Measurements from ENCODE around the gene EN2.

EN2 gene

GRCh38 chr7:155495440-155496248 is 37.7 kb downstream of the EN2 start:
- no peak for TF ChIP-seq CTCF (IDR thresholded peaks at IDR 0.05; ENCODE audit: unreplicated experiment in 3 of 3)
- Mint-ChIP-seq H3K9me3 (no peaks in the 10 kb centered on the region), H3K4me1 (peaks cover 7% of the 10 kb centered on the region), H3K27ac (no peak overlapping the region), H3K4me3 (no peak overlapping the region), H3K36me3 (ENCODE audit: low read depth) (no peaks in the 10 kb centered on the region), H3K27me3 (ENCODE audit: low read depth) (peaks cover 94% of the 10 kb centered on the region)

DNA sequence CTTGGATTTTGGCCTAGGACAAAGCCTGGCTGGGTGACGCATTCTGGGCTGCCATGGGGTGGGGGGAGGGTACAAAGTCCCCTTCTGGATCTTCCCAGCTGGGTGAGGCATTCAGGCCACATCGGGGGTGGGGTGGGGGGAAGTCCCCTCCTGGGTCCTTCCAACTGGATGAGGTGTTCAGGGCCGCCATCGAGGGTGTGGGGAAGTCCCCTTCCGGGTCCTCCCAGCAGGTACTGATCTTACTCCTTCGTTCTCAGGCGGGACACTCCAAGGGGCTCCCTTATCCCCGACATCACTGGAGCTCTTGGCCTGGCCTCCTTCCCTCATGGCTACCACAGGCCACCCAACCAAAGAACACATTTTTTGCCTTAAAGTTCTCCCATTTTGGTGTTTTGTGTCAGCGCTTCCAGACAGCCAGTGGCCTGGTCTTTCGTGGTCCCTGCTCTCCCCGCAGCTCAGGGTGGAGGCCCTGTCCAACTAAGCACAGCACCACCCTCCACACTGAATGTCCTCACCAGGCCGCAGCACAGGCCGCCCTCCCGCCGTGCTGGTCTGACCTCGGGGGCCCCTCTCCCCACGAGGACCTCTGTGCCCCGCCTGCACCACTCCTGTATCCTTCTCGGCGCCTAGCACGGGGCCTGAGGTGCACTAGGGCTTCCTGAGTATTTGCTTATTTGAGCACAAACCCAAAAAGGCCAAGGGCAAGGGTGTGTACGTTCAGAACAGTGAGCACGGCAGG is 38.5 kb downstream of the EN2 start:
- Mint-ChIP-seq H3K9me3 (no peaks in the 10 kb centered on the region), H3K27ac (no peak overlapping the region), H3K4me3 (no peak overlapping the region), H3K27me3 (ENCODE audit: low read depth) (peaks cover 94% of the 10 kb centered on the region), H3K36me3 (ENCODE audit: low read depth) (no peaks in the 10 kb centered on the region), H3K4me1 (no peaks in the 10 kb centered on the region)
- TF ChIP-seq CTCF (IDR thresholded peaks at IDR 0.05; ENCODE audit: unreplicated experiment in 3 of 3) = no peak

GRCh38 chr7:155497149-155497901 is 39.4 kb downstream of the EN2 start:
- H3K27me3 Mint-ChIP-seq (ENCODE audit: low read depth) = peaks cover 94% of the 10 kb centered on the region
- H3K27ac Mint-ChIP-seq = no peak overlapping the region
- H3K4me1 Mint-ChIP-seq = no peaks in the 10 kb centered on the region
- H3K4me3 Mint-ChIP-seq = no peak overlapping the region
- no peaks in the 10 kb centered on the region for H3K36me3 Mint-ChIP-seq (ENCODE audit: low read depth)
- TF ChIP-seq CTCF (IDR thresholded peaks at IDR 0.05; ENCODE audit: unreplicated experiment in 3 of 3) = no peak
- H3K9me3 Mint-ChIP-seq = no peaks in the 10 kb centered on the region

DNA sequence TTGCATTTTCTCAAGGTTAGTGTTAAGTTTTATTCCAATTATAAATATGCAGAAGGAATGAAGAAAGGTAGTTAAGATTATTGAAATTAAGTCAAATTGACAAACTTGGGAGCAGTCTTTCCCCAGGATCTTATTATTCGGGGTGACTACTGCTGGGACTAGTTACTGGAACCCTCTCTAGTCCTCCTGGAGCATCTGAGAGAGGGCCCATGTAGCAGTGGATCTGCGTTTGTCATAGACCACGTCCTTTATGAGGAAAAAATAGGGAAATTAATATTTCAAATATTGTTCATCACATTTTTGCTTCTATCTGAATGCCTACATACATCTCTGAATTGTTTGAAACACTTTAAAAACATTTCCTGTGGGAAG is 47.5 kb downstream of the EN2 start:
- Mint-ChIP-seq H3K4me1 (peaks cover 14% of the 10 kb centered on the region), H3K27ac (no peak overlapping the region), H3K4me3 (no peak overlapping the region), H3K9me3 (peaks cover 8% of the 10 kb centered on the region), H3K36me3 (ENCODE audit: low read depth) (no peaks in the 10 kb centered on the region), H3K27me3 (ENCODE audit: low read depth) (peaks cover 100% of the 10 kb centered on the region)
- TF ChIP-seq CTCF (IDR thresholded peaks at IDR 0.05; ENCODE audit: unreplicated experiment in 3 of 3) = no peak

DNA sequence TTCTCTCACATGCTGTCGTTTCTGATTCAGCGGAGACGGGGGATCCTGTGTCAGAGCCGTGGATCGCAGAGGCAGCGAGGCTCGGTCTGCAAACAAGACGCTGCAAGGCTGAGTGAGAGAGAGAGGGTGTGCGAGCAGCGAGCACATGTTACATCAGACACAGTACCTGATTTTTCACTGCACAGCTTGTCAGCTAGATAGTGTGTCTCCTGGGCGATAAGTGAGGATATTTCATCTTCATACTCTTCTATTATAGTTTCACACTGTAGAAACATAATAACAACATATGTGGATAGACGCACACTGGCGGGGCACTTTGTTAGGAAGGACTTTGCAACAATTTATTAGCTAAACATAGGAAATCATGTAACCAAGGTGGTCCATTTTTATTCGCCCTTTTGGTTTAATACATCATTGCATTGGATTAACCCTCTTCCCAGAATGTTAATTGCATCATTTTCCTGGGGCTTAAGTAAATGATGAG is 49.0 kb downstream of the EN2 start:
- Mint-ChIP-seq H3K27ac (no peak overlapping the region), H3K27me3 (ENCODE audit: low read depth) (peaks cover 100% of the 10 kb centered on the region), H3K9me3 (peaks cover 8% of the 10 kb centered on the region), H3K4me3 (no peak overlapping the region), H3K4me1 (peaks cover 14% of the 10 kb centered on the region), H3K36me3 (ENCODE audit: low read depth) (no peaks in the 10 kb centered on the region)
- TF ChIP-seq CTCF (IDR thresholded peaks at IDR 0.05; ENCODE audit: unreplicated experiment in 3 of 3) = no peak
